Measurements from ENCODE around the gene CCDC18.

DNA sequence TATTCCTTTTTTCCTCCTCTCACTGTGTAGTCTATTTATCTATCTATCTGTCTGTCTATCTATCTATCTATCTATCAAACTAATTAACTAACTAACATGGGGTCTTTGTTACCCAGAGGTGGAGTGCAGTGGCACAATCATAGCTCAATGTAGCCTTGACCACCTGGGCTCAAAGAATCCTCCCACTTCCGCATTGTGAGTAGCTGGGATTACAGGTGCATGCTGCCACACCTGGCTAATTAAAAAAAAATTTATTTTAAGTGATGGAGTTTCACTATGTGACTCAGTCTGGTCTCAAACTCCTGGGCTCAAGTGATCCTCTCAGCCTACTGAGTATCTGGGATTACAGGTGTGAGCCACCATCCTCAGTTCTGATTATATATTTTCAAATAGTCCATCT is 71.4 kb downstream of the CCDC18 start:
- no peak for TF ChIP-seq POLR2A (IDR thresholded peaks at IDR 0.05)
- TF ChIP-seq, protein P1, sequence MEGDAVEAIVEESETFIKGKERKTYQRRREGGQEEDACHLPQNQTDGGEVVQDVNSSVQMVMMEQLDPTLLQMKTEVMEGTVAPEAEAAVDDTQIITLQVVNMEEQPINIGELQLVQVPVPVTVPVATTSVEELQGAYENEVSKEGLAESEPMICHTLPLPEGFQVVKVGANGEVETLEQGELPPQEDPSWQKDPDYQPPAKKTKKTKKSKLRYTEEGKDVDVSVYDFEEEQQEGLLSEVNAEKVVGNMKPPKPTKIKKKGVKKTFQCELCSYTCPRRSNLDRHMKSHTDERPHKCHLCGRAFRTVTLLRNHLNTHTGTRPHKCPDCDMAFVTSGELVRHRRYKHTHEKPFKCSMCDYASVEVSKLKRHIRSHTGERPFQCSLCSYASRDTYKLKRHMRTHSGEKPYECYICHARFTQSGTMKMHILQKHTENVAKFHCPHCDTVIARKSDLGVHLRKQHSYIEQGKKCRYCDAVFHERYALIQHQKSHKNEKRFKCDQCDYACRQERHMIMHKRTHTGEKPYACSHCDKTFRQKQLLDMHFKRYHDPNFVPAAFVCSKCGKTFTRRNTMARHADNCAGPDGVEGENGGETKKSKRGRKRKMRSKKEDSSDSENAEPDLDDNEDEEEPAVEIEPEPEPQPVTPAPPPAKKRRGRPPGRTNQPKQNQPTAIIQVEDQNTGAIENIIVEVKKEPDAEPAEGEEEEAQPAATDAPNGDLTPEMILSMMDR (IDR thresholded peaks at IDR 0.05), result no peak

Data from thyroid gland (tissue), 4 donors.